Measurements from ENCODE around the gene HOXA1. TPM values are rescaled to one million over a fixed set of nuclear protein-coding genes. Genes with fewer than 3 reads are reported as not detected.

The HOXA1 gene
- total RNA-seq (2022; extraction: Qiagen RNA extraction; ENCODE audit: low read depth): 2.3 to 4.4 TPM (median 3.6 TPM) in 5 replicates

DNA sequence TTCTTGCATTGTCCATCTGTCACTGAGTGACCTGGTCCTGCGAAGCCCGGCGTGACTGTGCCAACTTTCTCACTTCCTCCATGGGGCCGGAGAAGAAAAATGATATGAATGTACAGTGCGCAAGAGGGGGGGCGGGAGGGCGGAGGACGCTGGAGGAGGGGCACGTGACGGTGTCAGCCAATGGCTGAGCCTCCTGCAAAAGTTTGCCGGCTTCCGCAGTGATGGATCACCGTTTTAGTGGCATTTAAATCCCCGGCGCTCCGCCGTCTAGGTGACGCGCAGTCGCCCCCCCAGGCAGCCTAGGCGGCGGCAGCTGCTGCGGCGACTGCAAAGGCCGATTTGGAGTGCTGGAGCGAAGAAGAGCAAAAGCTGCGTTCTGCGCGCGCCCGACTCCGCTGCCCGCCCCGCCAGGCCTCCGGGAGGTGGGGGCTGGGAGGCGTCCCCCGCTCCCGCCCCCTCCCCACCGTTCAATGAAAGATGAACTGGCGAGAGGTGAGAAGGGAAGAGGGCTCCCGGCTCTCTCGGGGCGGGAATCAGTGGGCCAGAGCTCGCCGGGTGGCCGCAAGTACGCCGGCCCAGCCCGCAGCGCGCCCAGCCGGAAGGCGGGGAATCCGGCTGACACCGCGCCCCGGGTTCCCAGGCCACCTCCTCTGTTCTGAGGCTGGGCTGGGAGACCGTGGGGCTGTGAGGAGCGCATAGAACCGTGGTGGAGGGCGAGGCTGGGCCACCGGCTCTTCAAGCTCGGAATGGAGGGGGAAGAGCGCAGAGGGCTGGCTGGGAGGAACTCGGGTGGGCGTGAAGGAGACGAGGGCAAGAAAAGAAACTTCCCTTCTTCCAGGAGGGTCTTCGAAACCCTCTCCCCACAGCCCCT is at the start of gene HOXA1:
TSS of gene HOXA1 (minus strand) at position 104 of the 871 bp plus-strand sequence. CDS start at position 16, 88 bp downstream.

DNA sequence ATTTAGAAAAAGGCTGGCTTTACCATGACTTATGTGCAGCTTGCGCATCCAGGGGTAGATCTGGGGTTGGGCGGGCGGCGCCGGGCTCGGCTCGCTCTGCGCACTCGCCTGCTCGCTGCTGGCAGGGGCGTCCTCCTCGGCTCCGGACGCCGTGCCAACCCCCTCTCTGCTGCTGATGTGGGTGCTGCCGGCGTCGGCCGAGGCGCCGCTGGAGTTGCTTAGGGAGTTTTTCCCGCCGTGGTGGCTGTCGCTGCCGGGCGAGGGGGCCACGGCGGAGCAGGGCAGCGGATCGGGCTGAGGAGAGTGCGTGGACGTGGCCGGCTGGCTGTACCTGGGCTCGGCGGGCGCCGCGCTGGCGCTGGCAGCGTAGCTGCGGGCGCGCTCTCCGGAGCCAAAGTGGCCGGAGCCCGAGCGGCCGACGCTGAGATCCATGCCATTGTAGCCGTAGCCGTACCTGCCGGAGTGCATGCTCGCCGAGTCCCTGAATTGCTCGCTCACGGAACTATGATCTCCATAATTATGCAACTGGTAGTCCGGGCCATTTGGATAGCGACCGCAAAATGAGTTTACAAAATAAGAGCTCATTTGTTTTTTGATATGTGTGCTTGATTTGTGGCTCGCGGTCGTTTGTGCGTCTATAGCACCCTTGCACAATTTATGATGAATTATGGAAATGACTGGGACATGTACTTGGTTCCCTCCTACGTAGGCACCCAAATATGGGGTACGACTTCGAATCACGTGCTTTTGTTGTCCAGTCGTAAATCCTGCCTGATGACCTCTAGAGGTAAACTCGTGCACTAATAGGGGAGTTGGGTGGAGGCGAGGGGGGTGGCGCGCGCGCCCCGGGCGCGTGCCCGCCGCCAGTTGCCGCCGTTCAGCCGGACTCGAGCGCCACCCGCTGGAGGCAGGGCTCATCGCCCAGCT is 47.5 kb upstream of the HOXA1 start, which contains the start of gene HOXA5:
TSS of gene HOXA5 (minus strand) at position 659 of the 927 bp plus-strand sequence. CDS start at position 585, 74 bp downstream.

DNA sequence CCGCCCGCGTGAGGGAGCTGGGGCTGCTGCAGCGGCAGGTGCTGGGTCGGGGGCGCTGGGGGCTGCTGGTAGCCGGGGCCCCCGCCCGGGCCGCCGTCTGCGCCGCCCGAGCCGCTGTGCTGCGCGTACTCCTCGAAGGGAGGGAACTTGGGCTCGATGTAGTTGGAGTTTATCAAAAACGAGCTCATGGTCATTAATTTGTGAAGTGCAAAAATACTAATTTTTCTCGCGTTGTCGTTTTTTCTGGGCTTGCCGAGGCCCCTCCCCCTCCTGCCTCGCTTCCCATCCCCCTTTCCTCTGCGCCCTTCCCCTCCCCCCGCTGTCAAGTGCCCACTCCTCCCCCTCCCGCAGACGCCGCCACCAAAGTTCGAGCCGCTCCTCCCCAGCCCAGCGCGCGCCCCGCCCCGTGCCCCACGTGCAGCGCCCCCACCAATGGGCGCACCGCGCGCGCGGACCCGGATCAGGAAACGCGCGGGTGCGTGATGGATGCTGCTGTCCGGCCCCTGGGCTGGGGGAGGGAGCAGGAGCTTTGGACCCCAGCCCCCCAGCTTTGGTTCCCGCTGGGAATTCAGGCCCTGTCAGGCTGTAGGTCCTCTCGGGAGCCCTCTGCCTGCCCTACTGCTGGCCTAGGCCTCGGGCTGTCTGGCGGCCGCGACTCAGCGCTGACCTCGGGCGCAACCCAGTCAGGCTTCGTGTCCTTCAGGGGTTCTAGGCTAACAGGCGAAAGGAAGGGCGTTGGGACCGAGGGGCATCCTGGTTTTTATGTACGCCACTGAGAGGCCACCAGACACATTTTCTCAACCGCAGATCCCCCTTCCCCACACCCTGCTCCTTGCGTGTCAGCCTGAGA is 35.0 kb upstream of the HOXA1 start, which contains the start of gene HOXA4:
TSS of gene HOXA4 (minus strand) at position 218 of the 850 bp plus-strand sequence. CDS start at position 194, 24 bp downstream.

DNA sequence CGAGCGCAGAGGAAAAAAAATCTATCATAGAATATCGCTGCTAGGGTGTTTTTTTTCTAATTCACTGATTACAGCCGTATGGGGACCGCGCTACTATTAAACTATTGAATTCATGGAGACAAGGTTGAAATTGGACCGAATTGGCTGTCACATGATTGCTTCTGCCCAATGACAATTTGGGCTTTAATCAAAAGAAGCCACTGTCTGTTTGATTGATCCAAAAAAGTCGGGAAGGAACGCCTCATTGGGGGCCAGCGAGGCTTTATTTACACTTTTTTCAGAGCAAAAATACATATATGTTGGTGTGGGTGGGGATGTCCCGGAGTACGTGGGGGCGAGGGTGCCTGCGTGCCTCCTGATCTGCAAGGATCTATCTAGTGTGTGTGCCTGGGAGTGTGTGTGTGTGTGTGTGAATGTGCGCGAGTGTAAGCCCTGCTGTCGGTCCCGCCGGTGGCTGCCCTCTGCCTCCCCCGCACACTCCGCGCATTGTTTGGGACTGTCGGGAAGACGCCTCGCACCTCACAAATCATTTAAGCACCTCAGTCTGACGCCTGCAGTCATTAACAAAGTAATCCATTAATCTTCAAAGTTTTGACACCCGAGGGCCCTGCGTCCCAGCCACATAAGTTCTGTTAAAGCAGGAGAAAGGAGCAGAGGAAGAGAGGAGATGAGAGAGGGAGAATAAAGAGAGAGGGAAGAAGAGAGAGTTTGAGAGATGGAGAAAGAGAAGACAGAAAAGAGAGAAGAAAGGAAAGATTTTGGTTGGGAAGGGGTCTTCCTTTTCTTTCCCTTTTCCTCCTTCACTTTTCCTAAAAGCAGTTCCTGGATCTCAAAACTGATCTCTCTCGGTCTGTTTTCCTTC is 7.0 kb upstream of the HOXA1 start, which contains the start of gene HOXA2:
TSS of gene HOXA2 (minus strand) at position 103 of the 862 bp plus-strand sequence. CDS start 183 bp downstream, outside the sequence.

Other genes starting within 250 kb of the HOXA1 start
- 12.7 to 22.9 TPM (median 18.2 TPM) in 5 replicates for gene SKAP2, start 231.4 kb downstream of the HOXA1 start, total RNA-seq (2022; extraction: Qiagen RNA extraction; ENCODE audit: low read depth)
- gene HOXA2, start 6.7 kb upstream of the HOXA1 start, total RNA-seq (2022; extraction: Qiagen RNA extraction; ENCODE audit: low read depth): 0.70 to 1.6 TPM (median 1.2 TPM) in 5 replicates
- 1.3 to 3.0 TPM (median 2.8 TPM) in 5 replicates for gene HOXA4, start 34.8 kb upstream of the HOXA1 start, total RNA-seq (2022; extraction: Qiagen RNA extraction; ENCODE audit: low read depth)
- 5.2 to 8.3 TPM (median 6.2 TPM) in 5 replicates for gene HOXA5, start 47.7 kb upstream of the HOXA1 start, total RNA-seq (2022; extraction: Qiagen RNA extraction; ENCODE audit: low read depth)
- 0.71 to 2.5 TPM (median 1.8 TPM) in 5 replicates for gene HOXA6, start 51.8 kb upstream of the HOXA1 start, total RNA-seq (2022; extraction: Qiagen RNA extraction; ENCODE audit: low read depth)
- 7.1 to 12.9 TPM (median 7.6 TPM) in 5 replicates for gene HOXA3, start 56.6 kb upstream of the HOXA1 start, total RNA-seq (2022; extraction: Qiagen RNA extraction; ENCODE audit: low read depth)
- gene HOXA7, start 60.7 kb upstream of the HOXA1 start, total RNA-seq (2022; extraction: Qiagen RNA extraction; ENCODE audit: low read depth): 4.4 to 5.3 TPM (median 4.9 TPM) in 5 replicates
- gene HOXA9, start 69.5 kb upstream of the HOXA1 start, total RNA-seq (2022; extraction: Qiagen RNA extraction; ENCODE audit: low read depth): 0.44 to 0.78 TPM (median 0.74 TPM) in 5 replicates
- 5.8 to 8.6 TPM (median 7.4 TPM) in 5 replicates for gene HOXA10, start 78.3 kb upstream of the HOXA1 start, total RNA-seq (2022; extraction: Qiagen RNA extraction; ENCODE audit: low read depth)
- 0.63 to 1.2 TPM (median 0.79 TPM) in 5 replicates for gene HOXA11, start 89.2 kb upstream of the HOXA1 start, total RNA-seq (2022; extraction: Qiagen RNA extraction; ENCODE audit: low read depth)
- 1.6 to 2.2 TPM (median 2.0 TPM) in 5 replicates for gene HOXA13, start 104.1 kb upstream of the HOXA1 start, total RNA-seq (2022; extraction: Qiagen RNA extraction; ENCODE audit: low read depth)
- gene EVX1, start 146.8 kb upstream of the HOXA1 start, total RNA-seq (2022; extraction: Qiagen RNA extraction; ENCODE audit: low read depth): 0.05 to 0.06 TPM (median 0.06 TPM) in 3 of 5 replicates, not detected in the others